HTR-8/SVneo (cell line): ENCODE measurements around the gene ETV3.

Experiments
- DNase-seq: peaks from one replicate; pipeline ENCODE4 v3.0.0; 2011; ENCODE audit warnings: low spot score, mixed read lengths; ENCODE audit not compliant: insufficient read length
- FAIRE-seq: peaks from 2 replicates; lab custom pipeline; 2011; peaks lifted over from hg19 to GRCh38; lab: Jason Lieb, UNC

ETV3 gene

DNA sequence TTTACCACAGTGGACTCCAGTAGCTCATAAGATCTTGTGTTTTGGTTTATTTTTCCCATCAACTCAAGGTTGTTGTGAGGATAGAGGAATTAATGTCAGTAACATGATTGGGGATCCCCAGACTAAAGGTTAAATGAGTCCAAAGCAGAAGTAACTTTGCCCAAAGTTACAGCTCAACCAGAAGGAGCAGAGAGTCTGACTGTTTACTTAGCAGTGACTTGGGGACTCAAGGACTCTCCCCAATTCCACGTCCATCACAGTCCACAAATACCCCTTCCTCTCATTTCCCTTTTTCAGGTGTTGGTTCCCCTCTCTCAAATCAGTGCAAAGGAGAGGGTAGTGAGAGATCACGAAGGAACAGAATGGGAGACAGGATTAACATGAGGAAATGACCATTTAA, 4.0 kb upstream of the ETV3 start:
- FAIRE-seq (no peak), DNase-seq (no peak)

DNA sequence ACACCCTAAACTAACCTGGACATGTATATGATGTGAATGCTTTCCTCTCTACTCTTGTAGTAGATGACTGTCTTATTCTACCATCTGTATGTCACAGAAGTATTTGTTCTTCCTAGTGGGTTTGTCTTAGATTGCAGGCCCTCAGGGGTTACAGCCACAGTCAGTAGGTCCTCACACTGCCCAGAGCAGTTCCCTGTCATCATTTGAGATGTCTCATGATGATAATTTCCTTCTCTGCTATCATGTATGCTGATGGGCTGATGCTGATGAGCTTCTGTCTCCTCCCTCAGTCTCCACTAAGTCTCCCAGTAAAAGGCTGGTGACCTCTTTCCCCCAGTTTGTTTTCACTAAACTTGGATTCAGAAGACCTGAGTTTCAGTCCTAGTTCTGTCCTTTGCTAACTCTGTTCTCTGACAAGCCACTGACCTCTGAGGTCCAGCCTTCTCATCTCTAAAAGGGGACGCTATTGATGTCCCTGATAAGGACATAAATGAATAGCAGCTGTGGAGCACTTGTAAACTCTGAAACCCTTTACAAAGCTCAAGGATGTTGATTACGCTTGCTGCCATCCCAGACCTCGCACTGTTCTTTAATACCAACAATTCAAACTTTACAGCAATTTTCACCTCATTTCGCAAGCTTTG, 3.1 kb upstream of the ETV3 start:
- FAIRE-seq (no peak), DNase-seq (no peak)

DNA sequence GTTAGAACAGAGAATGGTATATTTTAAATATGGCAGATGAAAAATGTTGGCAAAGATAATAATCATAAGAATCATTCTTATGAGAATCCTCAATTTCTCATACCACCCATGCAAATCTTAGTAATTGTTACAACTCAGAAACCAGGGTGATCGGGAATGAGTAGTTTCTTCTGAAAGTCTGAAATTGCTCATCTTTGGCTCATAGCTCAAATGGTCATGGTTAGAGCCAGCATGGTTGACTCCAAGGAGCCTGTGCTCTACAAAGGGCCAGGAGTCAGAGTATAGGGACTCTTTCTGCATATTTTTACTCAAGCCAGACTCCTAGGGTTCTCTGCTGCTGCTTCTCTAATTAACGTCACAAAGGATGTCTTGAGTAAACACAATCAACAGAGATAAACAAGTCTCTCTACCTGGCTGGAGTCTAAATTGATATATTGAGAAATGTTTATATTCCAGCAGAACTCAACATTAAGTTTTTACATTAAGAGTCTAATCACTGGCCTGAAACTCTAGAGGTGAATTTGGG, 1.9 kb upstream of the ETV3 start:
- DNase-seq (no peak), FAIRE-seq (no peak)

DNA sequence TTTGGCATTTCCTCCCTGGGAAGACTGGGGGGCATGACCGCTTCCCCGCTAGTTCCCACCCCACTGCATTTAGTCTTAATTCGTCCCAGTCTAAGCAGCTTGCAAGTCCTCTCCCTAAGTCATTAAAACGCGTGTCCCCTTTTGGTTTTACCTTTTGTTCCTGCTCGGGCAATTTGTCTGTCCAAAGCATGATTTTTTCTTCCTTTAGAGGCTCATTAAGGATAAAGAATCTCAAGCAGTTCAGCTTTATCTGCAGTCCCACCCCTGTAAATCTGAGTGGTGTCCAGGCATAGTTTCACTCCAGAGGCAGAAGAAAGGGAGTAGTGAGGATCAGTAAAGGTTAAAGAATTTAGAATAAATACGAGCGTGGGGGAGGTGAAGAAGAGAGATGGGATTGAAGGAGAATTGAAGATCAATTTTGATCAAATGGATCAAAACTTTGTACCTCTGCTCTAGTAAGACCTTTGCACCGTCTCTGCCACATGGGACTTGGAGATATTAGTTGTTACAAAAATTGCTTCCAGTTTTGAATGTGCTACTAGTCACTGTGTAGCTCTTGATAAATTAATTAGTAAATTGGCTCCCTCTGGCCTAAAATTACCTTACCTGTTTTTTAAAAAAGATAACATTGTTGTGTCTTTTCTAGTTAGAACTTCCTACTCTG, 989 bp upstream of the ETV3 start:
- DNase-seq: no peak
- FAIRE-seq: no peak

DNA sequence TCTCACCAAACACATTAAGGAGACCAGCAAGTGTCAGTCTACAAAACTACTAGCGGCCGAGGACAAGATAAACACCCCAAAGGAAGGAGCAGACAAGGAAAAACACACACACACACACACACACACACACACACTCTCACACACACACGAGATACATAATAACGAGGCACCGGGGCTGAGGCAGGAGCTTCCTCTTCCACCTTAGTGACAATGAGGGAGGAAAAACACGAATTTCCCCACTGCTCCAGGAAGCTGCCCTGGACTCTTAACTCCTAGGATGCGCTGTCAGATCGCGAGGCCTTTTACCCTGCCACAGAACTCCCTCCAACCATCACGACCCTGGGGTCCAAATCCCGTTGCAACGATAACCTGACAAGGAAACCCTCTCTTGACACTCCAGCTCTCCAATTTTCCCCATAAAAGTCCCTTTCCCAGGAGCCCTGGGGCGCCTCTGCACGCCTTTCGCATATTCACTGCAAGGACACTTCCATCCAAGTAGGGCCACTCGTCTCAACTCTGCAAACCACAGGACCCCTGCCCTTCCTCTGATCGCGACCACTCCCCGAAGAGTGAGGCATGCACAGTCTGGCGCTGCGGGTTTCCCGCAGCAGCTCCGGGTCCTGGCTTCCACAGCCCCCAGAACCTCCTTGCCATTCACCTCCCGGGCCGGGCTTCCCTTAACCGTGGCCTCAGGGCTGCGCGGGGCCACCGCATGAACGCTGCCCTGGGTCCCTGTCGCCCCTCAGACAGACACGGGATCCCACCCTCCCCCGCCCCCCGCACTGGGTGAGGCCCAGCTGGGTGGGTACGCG, 581 bp downstream of the ETV3 start:
- FAIRE-seq (no peak), DNase-seq (no peak)

DNA sequence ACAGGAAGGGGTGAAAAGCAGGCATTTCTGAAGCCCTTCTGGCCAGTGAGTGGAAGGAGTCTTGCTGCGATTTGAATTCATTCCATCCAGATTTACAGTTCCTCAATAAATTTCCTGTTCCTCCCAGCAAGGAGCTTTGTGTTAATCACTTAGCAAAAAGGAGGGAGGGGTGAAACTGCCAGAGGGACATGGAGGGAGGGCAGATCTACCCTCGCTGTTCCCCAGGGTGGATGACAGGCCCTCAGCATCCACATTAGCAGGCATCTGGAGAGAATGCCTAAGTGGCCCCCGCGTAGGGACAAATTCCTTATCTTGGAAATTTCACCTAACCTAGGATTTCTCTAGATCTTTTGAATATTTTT, 1.2 kb downstream of the ETV3 start:
- DNase-seq (no peak), FAIRE-seq (no peak)

DNA sequence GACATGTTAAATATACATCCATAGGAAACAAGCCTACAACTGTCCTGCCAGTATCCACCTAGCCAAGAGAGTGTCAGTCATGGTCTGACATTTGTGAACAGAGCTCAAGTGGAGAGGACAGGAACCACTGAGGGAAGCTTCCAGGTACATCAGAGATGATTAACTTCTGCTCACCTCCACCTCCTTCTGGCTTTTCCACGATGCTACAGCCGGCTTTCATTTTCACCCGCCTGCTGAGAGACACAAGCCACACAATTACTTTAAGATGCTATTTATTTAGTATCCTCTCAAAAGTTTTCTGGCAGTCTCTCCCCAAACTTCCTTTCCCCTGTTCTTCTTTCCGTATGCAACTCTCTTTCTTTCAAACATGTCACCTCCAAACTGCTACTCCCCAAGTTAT, 2.1 kb downstream of the ETV3 start:
- FAIRE-seq (no peak), DNase-seq (no peak)

DNA sequence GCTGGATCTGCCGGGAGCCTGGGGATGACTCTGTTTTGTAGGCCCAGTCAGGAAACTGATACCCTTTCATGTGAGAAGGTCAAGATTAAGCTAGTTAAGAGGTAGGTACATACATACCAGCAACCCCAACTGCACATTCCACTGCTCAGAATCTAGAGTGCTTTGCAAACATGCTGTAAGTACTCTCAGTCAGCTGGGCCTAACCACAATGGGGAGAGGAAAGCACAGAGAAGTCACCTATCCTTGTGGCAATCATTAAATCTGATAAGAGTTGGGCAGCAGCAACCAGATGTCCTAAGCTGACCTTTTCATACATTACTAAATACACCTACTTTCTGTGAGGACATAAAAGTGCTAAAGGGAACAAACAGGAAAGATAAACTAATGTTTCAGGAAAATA, 2.5 kb downstream of the ETV3 start:
- FAIRE-seq: no peak

DNA sequence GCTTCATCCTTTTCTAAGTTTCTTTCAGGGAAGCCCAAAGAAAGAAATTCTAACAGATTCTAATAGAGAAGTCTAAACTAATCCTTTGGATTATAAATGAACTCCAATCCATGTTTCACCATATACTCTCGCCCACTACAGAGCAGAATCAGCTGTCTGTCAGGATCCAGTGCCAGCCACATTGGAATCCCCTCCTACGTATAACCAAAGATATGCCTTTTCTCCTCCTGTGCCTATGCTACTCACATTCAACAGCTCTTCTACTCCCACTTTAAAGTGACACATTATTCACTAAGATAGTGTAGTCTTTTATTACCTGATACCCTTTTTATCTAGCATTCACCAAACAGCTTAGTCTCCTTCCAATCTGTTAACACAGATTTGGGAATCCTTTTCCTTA, 3.1 kb downstream of the ETV3 start:
- DNase-seq (no peak), FAIRE-seq (no peak)

More for the DNA sequence above, 2.5 kb downstream of the ETV3 start:
- DNase-seq: no peak

DNA sequence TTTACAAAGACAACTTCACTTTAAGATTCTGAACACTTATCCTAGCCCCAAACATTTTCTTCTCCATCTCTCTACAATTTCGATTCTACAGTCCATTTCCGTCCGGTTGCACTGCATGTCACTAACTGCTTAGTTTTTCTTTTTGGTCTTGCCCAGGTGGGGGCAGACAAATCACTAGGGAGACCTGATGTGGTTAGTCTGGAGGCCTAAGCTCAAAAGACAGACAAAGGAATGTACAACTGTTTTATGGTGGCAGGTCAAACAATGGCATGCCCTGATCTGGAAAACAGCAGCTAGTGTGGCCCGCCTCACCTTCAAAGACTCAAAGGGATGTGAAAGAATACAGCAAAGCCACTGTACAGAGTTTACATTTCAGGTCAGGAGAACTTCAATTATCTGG, 3.8 kb downstream of the ETV3 start:
- DNase-seq: no peak
- no peak for FAIRE-seq

DNA sequence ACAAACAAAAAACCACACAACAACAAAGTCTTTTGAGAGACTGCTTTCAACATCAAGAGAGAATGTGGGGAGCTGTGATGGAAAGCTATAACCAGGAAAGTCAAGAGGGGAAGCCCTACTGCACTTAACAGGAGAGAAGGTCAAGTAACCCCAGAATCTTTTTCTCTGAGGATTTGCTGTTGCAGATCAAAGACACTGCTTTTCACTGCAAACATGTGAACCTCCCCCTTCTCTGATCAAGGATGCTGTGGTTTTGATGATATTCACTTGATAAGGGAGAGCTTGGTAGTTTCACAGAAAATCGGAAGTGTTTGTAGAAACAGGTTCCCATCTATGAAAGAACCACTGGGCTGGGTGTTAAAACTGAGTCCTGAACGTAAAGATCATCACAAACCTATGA, 4.8 kb downstream of the ETV3 start:
- FAIRE-seq (no peak), DNase-seq (no peak)

DNA sequence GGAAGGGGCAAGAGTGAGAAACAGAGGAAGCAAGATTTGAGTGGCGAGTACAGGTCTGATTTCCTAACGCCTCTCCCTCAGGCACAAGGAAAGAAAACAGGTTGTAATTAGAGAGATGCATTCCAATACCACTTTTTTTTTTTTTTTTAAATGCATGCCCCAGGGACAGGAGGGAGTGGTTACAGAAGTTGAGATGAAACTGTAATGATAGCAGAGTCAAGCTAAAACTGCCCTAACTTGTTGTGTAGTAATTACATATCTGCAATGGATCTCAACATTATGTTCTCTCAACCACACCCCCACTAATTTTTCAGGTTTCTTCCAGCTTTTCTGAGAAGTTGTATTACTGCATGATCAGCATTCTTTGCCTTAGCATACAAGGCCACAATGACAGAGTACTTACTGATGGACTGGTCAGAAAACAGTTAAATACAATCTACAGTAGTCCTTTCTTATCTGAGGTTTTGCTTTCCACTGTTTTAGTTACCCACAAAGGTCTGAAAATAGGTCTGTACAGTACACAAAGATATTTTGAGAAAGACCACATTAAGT, 5.5 kb downstream of the ETV3 start:
- FAIRE-seq (no peak), DNase-seq (no peak)

DNA sequence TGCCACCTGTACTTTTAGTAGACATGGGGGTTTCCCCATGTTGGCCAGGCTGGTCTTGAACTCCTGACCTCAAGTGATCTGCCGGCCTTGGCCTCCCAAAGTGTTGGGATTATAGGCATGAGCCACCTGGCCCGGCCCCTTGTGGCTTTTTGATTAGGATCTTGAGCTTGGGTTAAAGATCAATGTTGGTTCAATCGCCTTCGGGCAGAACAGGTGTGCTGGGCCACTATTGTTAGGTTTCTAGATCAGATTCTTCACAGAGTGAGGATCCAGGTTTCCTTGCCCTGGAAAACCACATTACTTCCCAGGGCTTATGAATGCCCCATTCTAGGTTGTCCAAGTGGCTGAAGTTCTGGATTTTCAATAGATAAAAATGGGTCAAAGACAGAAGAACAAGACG, 6.1 kb downstream of the ETV3 start:
- DNase-seq (no peak), FAIRE-seq (no peak)

DNA sequence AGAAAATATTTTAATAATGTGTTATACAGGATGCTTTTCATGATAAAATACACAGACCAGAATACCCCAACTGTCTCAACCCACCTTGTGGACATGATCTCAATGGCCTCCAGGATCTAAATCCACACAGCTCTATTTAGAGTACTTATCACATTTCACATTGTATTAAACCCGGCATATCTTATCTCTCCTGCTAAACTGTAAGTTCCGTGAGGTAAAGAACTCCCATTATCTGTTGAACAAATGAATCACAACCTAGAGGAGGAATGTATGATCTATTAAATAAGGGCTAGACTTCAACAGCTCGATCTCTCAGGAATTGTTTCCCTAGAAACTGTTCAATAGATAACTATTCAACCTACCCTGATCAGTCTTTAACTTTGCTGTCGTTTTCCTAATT, 6.9 kb downstream of the ETV3 start:
- FAIRE-seq (no peak), DNase-seq (no peak)

DNA sequence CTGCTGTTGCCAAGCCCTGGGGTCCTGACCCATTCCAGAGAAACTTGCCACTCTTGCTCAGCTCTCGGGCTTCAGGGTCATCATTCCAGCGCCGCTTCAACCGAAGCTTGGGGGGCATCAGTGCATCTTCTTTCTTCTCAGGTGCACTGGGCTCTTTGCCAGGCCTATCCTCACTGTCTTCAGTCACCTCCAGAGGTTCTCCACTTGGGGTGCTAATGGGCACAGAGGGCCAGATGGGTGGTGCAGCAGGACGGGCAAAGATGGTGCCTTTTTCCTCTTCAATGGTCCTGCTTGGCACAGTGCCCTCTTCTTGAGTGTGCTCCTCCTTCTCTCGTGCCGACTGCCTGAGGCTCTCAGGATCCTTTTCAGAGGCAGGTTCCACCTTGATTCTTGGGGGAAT, 13.3 kb downstream of the ETV3 start:
- FAIRE-seq (no peak), DNase-seq (no peak)

DNA sequence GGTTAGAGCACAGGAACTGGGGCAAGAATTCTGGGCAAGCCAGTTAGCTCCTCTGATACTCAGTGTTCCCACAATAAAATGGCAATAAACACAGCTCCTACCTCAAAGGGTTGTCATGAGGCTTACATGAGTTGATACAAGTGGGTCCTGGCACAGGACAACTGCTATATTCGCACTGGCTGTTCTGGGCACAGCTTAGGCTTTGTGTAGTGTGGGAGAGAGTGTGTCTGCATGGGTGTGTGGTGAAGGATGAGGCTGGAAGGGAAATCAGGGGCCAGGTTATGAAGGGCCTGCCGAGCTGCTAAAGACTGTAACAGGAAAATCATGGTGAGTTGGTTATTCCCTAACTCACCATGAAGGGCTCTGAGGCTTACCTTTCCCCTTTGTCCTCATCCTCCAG, 18.7 kb downstream of the ETV3 start:
- FAIRE-seq (no peak), DNase-seq (no peak)

DNA sequence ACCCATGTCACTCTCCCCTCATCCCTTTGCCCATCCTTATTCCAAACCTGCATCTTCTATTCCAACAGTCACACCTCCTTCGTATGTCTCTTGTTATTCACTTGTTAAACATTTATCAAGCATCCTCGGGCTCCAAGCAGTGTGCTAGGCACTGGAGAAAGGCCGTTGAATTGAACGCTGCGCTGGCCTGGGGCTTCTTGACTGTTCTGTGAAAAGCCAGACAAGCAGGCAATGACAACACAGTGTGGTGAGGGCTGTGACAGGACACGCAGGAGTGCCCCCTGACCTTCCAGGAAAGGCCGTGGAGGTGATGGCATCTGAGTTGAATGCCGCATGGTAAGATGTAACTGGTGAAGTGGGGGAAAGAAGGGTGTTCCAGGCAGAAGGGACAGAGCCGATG, 19.2 kb downstream of the ETV3 start:
- DNase-seq: no peak
- FAIRE-seq: no peak

DNA sequence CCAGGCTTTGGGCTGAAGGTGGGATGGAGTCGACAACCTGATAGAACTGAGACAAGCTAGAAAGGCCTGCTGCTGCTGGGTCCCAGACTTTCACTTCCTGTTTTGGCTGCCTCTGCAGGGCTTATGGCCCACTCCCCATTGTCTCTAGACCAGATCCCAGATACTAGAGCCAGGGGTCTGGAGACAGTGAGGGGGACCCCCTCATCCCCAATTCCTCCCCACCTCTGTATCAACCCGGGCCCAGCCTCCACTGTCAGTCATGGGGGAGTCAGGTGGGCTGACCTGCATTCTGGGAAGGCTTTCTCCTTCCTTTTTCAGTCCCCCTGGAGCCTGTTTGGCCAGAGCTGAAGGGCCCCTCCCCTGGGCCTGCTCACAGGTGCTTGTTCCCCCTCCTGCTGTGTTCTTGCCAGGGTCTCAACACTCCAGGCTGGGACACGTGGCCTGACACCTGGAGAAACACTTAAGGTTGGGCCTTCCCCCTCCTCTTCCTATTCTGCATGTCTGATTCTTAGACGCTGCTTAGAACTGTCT, 20.6 kb downstream of the ETV3 start:
- no peak for FAIRE-seq
- no peak for DNase-seq

DNA sequence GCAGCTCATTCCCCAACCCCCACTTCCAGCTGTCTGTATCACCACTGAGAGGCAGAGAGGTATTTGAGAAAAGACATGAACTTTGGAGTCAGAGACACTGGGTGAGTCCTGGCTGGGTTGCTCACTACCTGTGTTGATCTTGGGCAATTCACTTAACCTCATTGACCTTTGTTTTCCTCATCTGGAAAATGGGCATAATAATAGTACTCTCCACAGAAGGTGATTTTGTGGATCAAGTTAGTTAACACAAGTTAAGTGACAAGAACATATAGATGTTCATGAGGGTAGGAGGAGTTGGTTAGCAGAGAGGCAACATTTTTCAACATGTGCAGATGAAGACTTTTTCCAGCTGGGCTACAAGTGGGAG, 21.5 kb downstream of the ETV3 start:
- DNase-seq: no peak
- no peak for FAIRE-seq

DNA sequence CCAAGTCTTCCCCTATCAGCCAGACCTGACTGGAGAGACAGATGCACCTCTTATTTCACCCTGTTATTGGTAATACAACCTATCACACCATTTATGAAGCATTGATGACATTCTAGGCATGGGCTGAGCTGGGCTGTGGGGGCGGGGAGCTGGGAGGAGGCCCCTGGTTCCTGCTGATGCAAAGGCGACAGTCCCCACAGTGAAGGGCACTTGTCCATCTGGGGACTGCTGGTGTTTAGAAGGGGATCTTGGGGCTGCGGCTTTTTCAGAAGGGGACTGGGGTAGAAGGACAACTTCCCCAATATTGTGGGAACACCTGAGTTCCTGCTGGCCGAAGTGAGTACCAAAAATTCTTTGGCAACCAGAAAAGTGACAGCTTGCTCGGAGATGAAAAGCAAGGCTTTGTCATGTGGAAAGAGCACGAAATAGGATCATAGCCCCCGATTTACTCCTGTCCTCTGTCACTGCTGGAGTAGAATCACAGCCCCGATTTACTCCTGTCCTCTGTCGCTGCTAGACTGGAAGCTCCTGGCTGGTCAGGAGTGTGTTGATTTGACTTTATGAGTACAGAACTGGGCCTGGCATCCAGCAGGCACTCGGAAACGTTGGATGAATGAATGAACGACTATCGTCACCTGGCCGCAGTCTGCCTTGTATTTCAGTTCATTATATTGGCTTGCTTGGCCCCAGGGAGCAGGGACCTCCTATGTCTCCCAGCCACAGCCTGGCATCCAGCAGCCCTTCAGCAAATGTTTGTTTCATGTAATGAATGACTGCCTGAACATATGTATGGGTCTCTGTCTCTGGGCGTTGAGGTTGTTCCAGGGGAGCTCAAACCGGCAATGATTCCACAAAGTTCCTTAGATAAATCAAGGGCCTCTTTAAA, 22.1 kb downstream of the ETV3 start:
- no peak for DNase-seq
- no peak for FAIRE-seq
